ENCODE results near the gene BICDL2. TPM values are rescaled to one million over a fixed set of nuclear protein-coding genes. Genes with fewer than 3 reads are reported as not detected.

BICDL2 gene
- total RNA-seq: not detected in 2 replicates
- not detected in 2 replicates for polyA plus RNA-seq
- not detected in 2 replicates for polyA plus RNA-seq (2011; cell fraction: cytosol; rRNA removed)
- polyA plus RNA-seq (2011; cell fraction: nucleus; rRNA removed): not detected in 2 replicates
- not detected in 2 replicates for polyA plus RNA-seq (2012)
- not detected in 2 replicates for polyA minus RNA-seq
- polyA minus RNA-seq (2011; cell fraction: cytosol; rRNA and poly(A)+ RNA removed): not detected
- polyA minus RNA-seq (2011; cell fraction: nucleus; rRNA and poly(A)+ RNA removed): not detected in 2 replicates
- not detected for Bru-seq, nascent RNA
- percentile 12 among the genes with signal in this experiment for BruChase-seq, experiment 1, labeled RNA remaining after a 6-hour chase
- not detected for BruChase-seq, experiment 2, labeled RNA remaining after a 2-hour chase
- long read RNA-seq: 0 reads

GRCh38 chr16:3036726-3037315, at the start of gene BICDL2:
Gene BICDL2 (minus strand): TSS chr16:3036944. CDS start chr16:3035496, 1,448 bp downstream.
- Histone ChIP-seq H4K20me1 (replicated peaks; ENCODE audit: control insufficient read depth, extremely low read depth, insufficient read depth, low read length) (no peaks in the 10 kb centered on the region), H3K4me2 (ENCODE audit: insufficient read depth, low read length) (no peak within 1 kb of the TSS), H2AFZ (ENCODE audit: low read depth, low read length) (no peak within 1 kb of the TSS), H3K27ac (ENCODE audit: insufficient read depth, low read depth, low read length) (no peak within 1 kb of the TSS), H3K27me3 (ENCODE audit: control insufficient read depth in 2 of 2, insufficient read depth in 2 of 2, low read length in 2 of 2) (peaks cover 54% of the 10 kb centered on the region in 2 experiments), H3K9me3 (replicated peaks; ENCODE audit: control insufficient read depth, insufficient read depth, low read length) (no peaks in the 10 kb centered on the region), H3K79me2 (ENCODE audit: control insufficient read depth, insufficient read depth, low read length) (no peaks in the 10 kb centered on the region), H3K36me3 (ENCODE audit: control insufficient read depth in 2 of 2, extremely low read depth in 1 of 2, insufficient read depth in 2 of 2, low read length in 2 of 2) (no peaks in the 10 kb centered on the region), H3K4me1 (ENCODE audit: control insufficient read depth, extremely low read depth, insufficient read depth, low read length) (no peaks in the 10 kb centered on the region), H3K9me1 (replicated peaks; ENCODE audit: control insufficient read depth, extremely low read depth, insufficient read depth, low read length) (no peaks in the 10 kb centered on the region), H3K4me3 (replicated peaks in 1 of 3; ENCODE audit: insufficient read depth in 1 of 3, low read depth in 1 of 3, low read length in 3 of 3) (no peak within 1 kb of the TSS), H3K9ac (replicated peaks; ENCODE audit: extremely low read depth, insufficient read depth, low read length) (no peak within 1 kb of the TSS)
- TF ChIP-seq EZH2 (IDR thresholded peaks at IDR 0.05; ENCODE audit: borderline replicate concordance, low read depth, low read length, severe bottlenecking) (peak; percentile 42), MYC (IDR thresholded peaks at IDR 0.05; ENCODE audit: low read depth, low read length) (no peak)
- dilution Hi-C loops (cut with MboI; ENCODE audit: extremely low pct_ligation_motif_present, low sequenced_read_pairs) (no loop called here), intact Hi-C loops (cut with micrococcal nuclease) (no loop called here)
- ChIA-PET POLR2A (no interaction called here), CTCF (no interaction called here)
- no peak for DNase-seq (ENCODE audit: low read depth, low spot score)
- no peak for FAIRE-seq
- BruUV-seq (replicated peaks): no TSS peak

GRCh38 chr16:3085868-3086595, 49.3 kb upstream of the BICDL2 start:
- Histone ChIP-seq H3K79me2 (ENCODE audit: control insufficient read depth, insufficient read depth, low read length) (no peaks in the 10 kb centered on the region), H3K9me1 (replicated peaks; ENCODE audit: control insufficient read depth, extremely low read depth, insufficient read depth, low read length) (no peaks in the 10 kb centered on the region), H3K4me3 (replicated peaks in 1 of 3; ENCODE audit: insufficient read depth in 1 of 3, low read depth in 1 of 3, low read length in 3 of 3) (no peak overlapping the region), H4K20me1 (replicated peaks; ENCODE audit: control insufficient read depth, extremely low read depth, insufficient read depth, low read length) (no peaks in the 10 kb centered on the region), H3K27me3 (ENCODE audit: control insufficient read depth in 2 of 2, insufficient read depth in 2 of 2, low read length in 2 of 2) (no peaks in the 10 kb centered on the region), H3K9ac (replicated peaks; ENCODE audit: extremely low read depth, insufficient read depth, low read length) (peak overlapping the region; percentile 42), H3K9me3 (replicated peaks; ENCODE audit: control insufficient read depth, insufficient read depth, low read length) (no peaks in the 10 kb centered on the region), H3K4me2 (ENCODE audit: insufficient read depth, low read length) (peak overlapping the region; percentile 23), H3K27ac (ENCODE audit: insufficient read depth, low read depth, low read length) (peak overlapping the region; percentile 73), H2AFZ (ENCODE audit: low read depth, low read length) (peak overlapping the region; percentile 5), H3K36me3 (ENCODE audit: control insufficient read depth in 2 of 2, extremely low read depth in 1 of 2, insufficient read depth in 2 of 2, low read length in 2 of 2) (no peaks in the 10 kb centered on the region), H3K4me1 (ENCODE audit: control insufficient read depth, extremely low read depth, insufficient read depth, low read length) (peaks cover 25% of the 10 kb centered on the region)
- intact Hi-C loops (cut with micrococcal nuclease): loop anchor here (2.0 kb wide), 1 partner anchor 39 kb away; no protein-coding TSS in a partner anchor
- CTCF ChIA-PET: interaction anchor here (2.4 to 5.1 kb wide), 2 partner anchors 27 to 44 kb away, joined by 16 to 29 read pairs; no protein-coding TSS in a partner anchor
- POLR2A ChIA-PET: no interaction called here
- dilution Hi-C loops (cut with MboI; ENCODE audit: extremely low pct_ligation_motif_present, low sequenced_read_pairs): no loop called here
- TF ChIP-seq FOS (IDR thresholded peaks at IDR 0.05; ENCODE audit: borderline replicate concordance, insufficient read depth, low read length) (no peak), EZH2 (IDR thresholded peaks at IDR 0.05; ENCODE audit: borderline replicate concordance, low read depth, low read length, severe bottlenecking) (no peak), JUN (IDR thresholded peaks at IDR 0.05; ENCODE audit: borderline replicate concordance, insufficient read depth, insufficient read length, low read depth) (no peak), POLR2AphosphoS5 (IDR thresholded peaks at IDR 0.05; ENCODE audit: insufficient read depth, low read depth, low read length) (no peak), MAX (IDR thresholded peaks at IDR 0.05; ENCODE audit: insufficient read depth, insufficient read length) (no peak), CTCF (IDR thresholded peaks at IDR 0.05; ENCODE audit: extremely low read depth in 1 of 2, insufficient read depth in 1 of 2, low read depth in 1 of 2, low read length in 2 of 2) (no peak), POLR2A (IDR thresholded peaks at IDR 0.05; ENCODE audit: low read depth, low read length) (no peak), MYC (IDR thresholded peaks at IDR 0.05; ENCODE audit: low read depth, low read length) (no peak), GATA2 (IDR thresholded peaks at IDR 0.05; ENCODE audit: insufficient read depth, insufficient read length, low read depth, low read length) (no peak)
- BruUV-seq (replicated peaks): TSS peak; percentile 48
- DNase-seq (ENCODE audit: low read depth, low spot score) (no peak), FAIRE-seq (no peak)
